ENCODE data around the gene OTULIN. TPM values are rescaled to one million over a fixed set of nuclear protein-coding genes. Genes with fewer than 3 reads are reported as not detected.

The OTULIN gene
- total and polyA plus RNA-seq, 2 of the 8 experiments (the other 6 are each of a cell fraction or from before 2014, with no cell fraction given) = 5.2 to 34.8 TPM

GRCh38 chr5:14728459-14728938 is 64.0 kb downstream of the OTULIN start:
- POLR2A ChIA-PET (ENCODE audit: partially characterized antibody) = interaction anchor here (0.7 to 1.7 kb wide), 4 partner anchors 9 to 144 kb away, joined by 3 to 5 read pairs (median 3); no protein-coding TSS in a partner anchor
- TF ChIP-seq RXRA (IDR thresholded peaks at IDR 0.05; ENCODE audit: insufficient read depth, low read depth, low read length) = peak; percentile 64; the same call in 1 of the 2 replicates
- TF ChIP-seq CREB1 (IDR thresholded peaks at IDR 0.05) = peak; percentile 28; the same call in 1 of the 2 replicates
- no peak for TF ChIP-seq BRCA1 (IDR thresholded peaks at IDR 0.05; ENCODE audit: low read depth, low read length)
- peak; percentile 89 for TF ChIP-seq SP1 (IDR thresholded peaks at IDR 0.05; ENCODE audit: low read depth, low read length)
- TF ChIP-seq HDAC2 (IDR thresholded peaks at IDR 0.05; ENCODE audit: borderline replicate concordance in 1 of 2, low read depth in 2 of 2, low read length in 2 of 2) = peak in 1 of 2 experiments; percentile 95; a peak in 1 of 4 replicates
- no peak for TF ChIP-seq MAFK (IDR thresholded peaks at IDR 0.05; ENCODE audit: low read depth, low read length)
- TF ChIP-seq NANOG (IDR thresholded peaks at IDR 0.05; ENCODE audit: insufficient read depth, low read depth, low read length, poor library complexity, severe bottlenecking) = peak; percentile 72
- TF ChIP-seq TCF12 (IDR thresholded peaks at IDR 0.05; ENCODE audit: low read depth, low read length) = peak; percentile 65; the same call in 1 of the 2 replicates
- TF ChIP-seq CEBPB (IDR thresholded peaks at IDR 0.05; ENCODE audit: low read depth, low read length) = no peak
- TF ChIP-seq CHD2 (IDR thresholded peaks at IDR 0.05; ENCODE audit: low read length) = peak; percentile 58; the same call in 1 of the 2 replicates
- TF ChIP-seq SAP30 (IDR thresholded peaks at IDR 0.05; ENCODE audit: insufficient read depth, insufficient replicate concordance, low read length) = no peak
- peak; percentile 74 for TF ChIP-seq YY1 (IDR thresholded peaks at IDR 0.05; ENCODE audit: low read depth, low read length)
- peak; percentile 86 for TF ChIP-seq CTBP2 (IDR thresholded peaks at IDR 0.05; ENCODE audit: borderline replicate concordance, insufficient read depth, insufficient read length, low read length)

More at GRCh38 chr5:14728459-14728938, 64.0 kb downstream of the OTULIN start:
- DNase-seq (ENCODE audit: low read depth in 1 of 2, low spot score in 2 of 2) (peak; percentile 83 to 85), FAIRE-seq (peak; percentile 86)
- Histone ChIP-seq H2BK15ac (ENCODE audit: low read length) (no peak overlapping the region), H2BK12ac (ENCODE audit: low read depth, low read length) (peak overlapping the region; percentile 77), H4K5ac (ENCODE audit: insufficient read length, low read depth, low read length) (no peak overlapping the region), H3K23me2 (ENCODE audit: low read depth, low read length) (0 out of 2 replicates have a peak, but pooled peaks cover 3% of the 10 kb centered on the region), H2BK5ac (ENCODE audit: low read depth, low read length) (peak overlapping the region; percentile 79), H3K4ac (replicated peaks; ENCODE audit: insufficient read length, low read depth, low read length) (no peak overlapping the region), H3K79me1 (ENCODE audit: low read depth, low read length) (no peaks in the 10 kb centered on the region), H3K4me3 (ENCODE audit: extremely low read depth in 1 of 4, insufficient read depth in 2 of 4, low read depth in 3 of 4, low read length in 4 of 4) (peak overlapping the region in 3 of 4 experiments; percentile 12 to 34 (median 34); a peak in 3 of 8 replicates), H3K23ac (ENCODE audit: insufficient read length) (no peak overlapping the region), H2AK5ac (ENCODE audit: low read depth, low read length) (peak overlapping the region; percentile 29), H2BK20ac (ENCODE audit: low read length) (peak overlapping the region; percentile 27), H3K9me3 (ENCODE audit: insufficient read depth in 2 of 2, low read depth in 1 of 2, low read length in 1 of 2) (no peaks in the 10 kb centered on the region), H3K36me3 (ENCODE audit: control insufficient read depth in 2 of 4, insufficient read depth in 4 of 4, low read length in 3 of 4) (no peaks in the 10 kb centered on the region), H2AFZ (ENCODE audit: low read length) (peak overlapping the region; percentile 18; the same call in 1 of the 2 replicates), H3K27ac (ENCODE audit: low read depth, low read length) (0 out of 2 replicates have a peak overlapping the region, but pooled peaks have one; percentile 37), H3K9ac (replicated peaks in 1 of 4; ENCODE audit: extremely low read depth in 1 of 4, low read depth in 3 of 4, low read length in 3 of 4) (peak overlapping the region in 1 of 4 experiments; percentile 29; a peak in 1 of 7 replicates), H4K91ac (replicated peaks; ENCODE audit: insufficient read length, low read length) (peak overlapping the region; percentile 45), H3K14ac (ENCODE audit: insufficient read length) (no peak overlapping the region), H4K8ac (ENCODE audit: extremely low read depth, insufficient read depth, low read length) (no peak overlapping the region), H3K56ac (replicated peaks; ENCODE audit: insufficient read length, low read depth, low read length) (no peak overlapping the region), H3K79me2 (ENCODE audit: control insufficient read depth in 1 of 2, insufficient read depth in 2 of 2, low read length in 2 of 2) (no peaks in the 10 kb centered on the region), H3K18ac (ENCODE audit: extremely low read depth, low read length) (peak overlapping the region; percentile 95), H3K4me1 (replicated peaks in 1 of 4; ENCODE audit: control insufficient read depth in 3 of 4, insufficient read depth in 4 of 4, low read length in 3 of 4) (peaks cover 8 to 22% (median 17%) of the 10 kb centered on the region in 4 experiments), H3K4me2 (ENCODE audit: insufficient read depth in 1 of 2, low read depth in 2 of 2, low read length in 2 of 2) (peak overlapping the region; percentile 56 to 81), H4K20me1 (replicated peaks in 1 of 2; ENCODE audit: control insufficient read depth in 1 of 2, insufficient read depth in 2 of 2, low read length in 2 of 2) (no peaks in the 10 kb centered on the region), H3K27me3 (replicated peaks in 1 of 4; ENCODE audit: control insufficient read depth in 3 of 4, extremely low read depth in 1 of 4, insufficient read depth in 3 of 4, low read length in 3 of 4) (0 out of 7 replicates have a peak, but pooled peaks cover 0 to 2% (median 0%) of the 10 kb centered on the region in 4 experiments), H2BK120ac (replicated peaks; ENCODE audit: low read depth, low read length) (no peak overlapping the region)
- 22% methylated on average over 15 of the region's 15 CpGs; no CpG with 5 or more reads in 1 of the 2 experiments for WGBS, 2 experiments (ENCODE audit: extremely low coverage in 1 of 2, insufficient coverage in 1 of 2, insufficient read length in 1 of 2, insufficient replicate concordance in 2 of 2, low coverage in 1 of 2, low lambda C conversion rate in 2 of 2, missing lambda C conversion rate in 1 of 2)
- CTCF ChIA-PET (ENCODE audit: partially characterized antibody) = interaction anchor here (0.6 to 5.3 kb wide), 34 partner anchors 9 to 1267 kb away, joined by 3 to 93 read pairs (median 4); partner anchors contain the start of gene ANKH
